Activated naive CD8-positive, alpha-beta T cell treated with anti-CD3 and anti-CD28 coated beads for 36 hours (primary cell): ENCODE data around the gene CYP20A1. TPM values are rescaled to one million over a fixed set of nuclear protein-coding genes. Genes with fewer than 3 reads are reported as not detected.
"Not testable (repeated sequence)": the region's sequence is repeated elsewhere in the genome, so short reads cannot be mapped to it uniquely, and the experiment has no call there.

ENCODE experiments used
- DNase-seq: peaks from one replicate; pipeline ENCODE4 v3.0.0; 2021
- H3K27ac Mint-ChIP-seq: one replicate; pipeline ENCODE4 v1.8.0; 2022; ENCODE audit warnings: mild to moderate bottlenecking, moderate library complexity, mixed read lengths
- H3K27me3 Mint-ChIP-seq: one replicate; pipeline ENCODE4 v1.8.0; 2022; ENCODE audit warnings: mild to moderate bottlenecking, mixed read lengths
- H3K36me3 Mint-ChIP-seq: one replicate; pipeline ENCODE4 v1.8.0; 2021; ENCODE audit warnings: mild to moderate bottlenecking, mixed read lengths
- H3K4me1 Mint-ChIP-seq: one replicate; pipeline ENCODE4 v1.8.0; 2021; ENCODE audit warnings: mixed read lengths
- H3K4me3 Mint-ChIP-seq: one replicate; pipeline ENCODE4 v1.8.0; 2022; ENCODE audit warnings: mild to moderate bottlenecking, moderate library complexity, mixed read lengths
- H3K9me3 Mint-ChIP-seq: one replicate; pipeline ENCODE4 v1.8.0; 2022; ENCODE audit warnings: mixed read lengths
- total RNA-seq, 2 experiments: library from RNA; stranded (reverse); gene quantifications; one replicate each; pipeline ENCODE4 v1.2.3, GENCODE V29; 2021

Gene CYP20A1
- total RNA-seq, 2 experiments from 2014 or later = 19.8 to 20.6 TPM

GRCh38 chr2:203328760-203329540, 90.1 kb downstream of the CYP20A1 start:
- H3K27me3 Mint-ChIP-seq = no peaks in the 10 kb centered on the region
- H3K36me3 Mint-ChIP-seq = no peaks in the 10 kb centered on the region
- no peaks in the 10 kb centered on the region for H3K9me3 Mint-ChIP-seq
- DNase-seq = peak; percentile 70
- H3K27ac Mint-ChIP-seq = peak overlapping the region; percentile 63
- peak overlapping the region; percentile 90 for H3K4me3 Mint-ChIP-seq
- H3K4me1 Mint-ChIP-seq = peaks cover 28% of the 10 kb centered on the region

GRCh38 chr2:203330434-203330833, 91.6 kb downstream of the CYP20A1 start:
- peaks cover 30% of the 10 kb centered on the region for H3K4me1 Mint-ChIP-seq
- H3K9me3 Mint-ChIP-seq = no peaks in the 10 kb centered on the region
- no peak for DNase-seq
- no peaks in the 10 kb centered on the region for H3K27me3 Mint-ChIP-seq
- peaks cover 2% of the 10 kb centered on the region for H3K36me3 Mint-ChIP-seq
- H3K27ac Mint-ChIP-seq = no peak overlapping the region
- peak overlapping the region; percentile 19 for H3K4me3 Mint-ChIP-seq

- Mint-ChIP-seq H3K27me3 (no peaks in the 10 kb centered on the region), H3K9me3 (no peaks in the 10 kb centered on the region), H3K36me3 (peaks cover 8% of the 10 kb centered on the region), H3K27ac (no peak overlapping the region), H3K4me1 (peaks cover 16% of the 10 kb centered on the region), H3K4me3 (no peak overlapping the region)
- DNase-seq = no peak
Observed at GRCh38 chr2:203338322-203338721, 99.5 kb downstream of the CYP20A1 start.

- no peaks in the 10 kb centered on the region for H3K27me3 Mint-ChIP-seq
- H3K4me1 Mint-ChIP-seq = peaks cover 10% of the 10 kb centered on the region
- no peak for DNase-seq
- H3K4me3 Mint-ChIP-seq = no peak overlapping the region
- H3K36me3 Mint-ChIP-seq = peaks cover 19% of the 10 kb centered on the region
- no peak overlapping the region for H3K27ac Mint-ChIP-seq
- H3K9me3 Mint-ChIP-seq = no peaks in the 10 kb centered on the region
Observed at GRCh38 chr2:203340791-203341487, 102.1 kb downstream of the CYP20A1 start.

GRCh38 chr2:203341741-203342310, 103.0 kb downstream of the CYP20A1 start:
- Mint-ChIP-seq H3K4me1 (peaks cover 10% of the 10 kb centered on the region), H3K4me3 (no peak overlapping the region), H3K36me3 (peaks cover 22% of the 10 kb centered on the region), H3K9me3 (no peaks in the 10 kb centered on the region), H3K27me3 (no peaks in the 10 kb centered on the region), H3K27ac (no peak overlapping the region)
- no peak for DNase-seq

GRCh38 chr2:203342374-203342773, 103.6 kb downstream of the CYP20A1 start:
- not testable (repeated sequence) for H3K27me3 Mint-ChIP-seq, DNase-seq, H3K4me1 Mint-ChIP-seq, H3K9me3 Mint-ChIP-seq, H3K27ac Mint-ChIP-seq, H3K4me3 Mint-ChIP-seq
- H3K36me3 Mint-ChIP-seq = peaks cover 17% of the 10 kb centered on the region

- Mint-ChIP-seq H3K4me1 (peaks cover 1% of the 10 kb centered on the region), H3K9me3 (no peaks in the 10 kb centered on the region), H3K4me3 (no peak overlapping the region), H3K27me3 (no peaks in the 10 kb centered on the region), H3K36me3 (peaks cover 17% of the 10 kb centered on the region), H3K27ac (no peak overlapping the region)
- no peak for DNase-seq
Observed at GRCh38 chr2:203344667-203345066, 105.8 kb downstream of the CYP20A1 start.

GRCh38 chr2:203346612-203347011, 107.8 kb downstream of the CYP20A1 start:
- Mint-ChIP-seq H3K4me1 (peaks cover 1% of the 10 kb centered on the region), H3K27me3 (no peaks in the 10 kb centered on the region), H3K9me3 (no peaks in the 10 kb centered on the region), H3K36me3 (peaks cover 17% of the 10 kb centered on the region), H3K27ac (no peak overlapping the region), H3K4me3 (no peak overlapping the region)
- no peak for DNase-seq

- no peak overlapping the region for H3K27ac Mint-ChIP-seq
- peaks cover 17% of the 10 kb centered on the region for H3K36me3 Mint-ChIP-seq
- no peaks in the 10 kb centered on the region for H3K9me3 Mint-ChIP-seq
- no peak for DNase-seq
- no peak overlapping the region for H3K4me3 Mint-ChIP-seq
- H3K27me3 Mint-ChIP-seq = no peaks in the 10 kb centered on the region
- H3K4me1 Mint-ChIP-seq = peaks cover 1% of the 10 kb centered on the region
Observed at GRCh38 chr2:203347375-203347774, 108.6 kb downstream of the CYP20A1 start.

- H3K27ac Mint-ChIP-seq = no peak overlapping the region
- no peak overlapping the region for H3K4me3 Mint-ChIP-seq
- no peaks in the 10 kb centered on the region for H3K36me3 Mint-ChIP-seq
- DNase-seq = no peak
- H3K9me3 Mint-ChIP-seq = no peaks in the 10 kb centered on the region
- H3K4me1 Mint-ChIP-seq = no peaks in the 10 kb centered on the region
- no peaks in the 10 kb centered on the region for H3K27me3 Mint-ChIP-seq
Observed at GRCh38 chr2:203352604-203353255, 113.9 kb downstream of the CYP20A1 start.

GRCh38 chr2:203354966-203355365, 116.1 kb downstream of the CYP20A1 start:
- Mint-ChIP-seq H3K27me3 (no peaks in the 10 kb centered on the region), H3K4me1 (no peaks in the 10 kb centered on the region), H3K4me3 (no peak overlapping the region), H3K36me3 (peaks cover 12% of the 10 kb centered on the region), H3K9me3 (peaks cover 2% of the 10 kb centered on the region), H3K27ac (no peak overlapping the region)
- DNase-seq = no peak

Other genes with a start within 250 kb of the CYP20A1 start
- 1 to 10 TPM; 8.2 to 8.9 TPM for gene NBEAL1, start 224.1 kb upstream of the CYP20A1 start, total RNA-seq
- gene ABI2, start 89.4 kb downstream of the CYP20A1 start, total RNA-seq = 10 to 100 TPM; 36.3 to 39.1 TPM